B cell (primary cell): Measurements from ENCODE around the gene SLC39A12.

ENCODE experiments used
- EZH2 ChIP-seq: IDR thresholded peaks from 2 replicates; pipeline ENCODE4 v1.6.1; 2012; ENCODE audit warnings: borderline replicate concordance, low read depth, mild to moderate bottlenecking, moderate library complexity, low read length; ENCODE audit not compliant: insufficient read depth, poor library complexity, severe bottlenecking
- TF ChIP-seq, protein P1 (sequence below): fragments of 200-600 bp; IDR thresholded peaks from one replicate; pipeline ENCODE4 v1.8.0; 2022; ENCODE audit warnings: antibody characterized with exemption, mild to moderate bottlenecking

DNA sequence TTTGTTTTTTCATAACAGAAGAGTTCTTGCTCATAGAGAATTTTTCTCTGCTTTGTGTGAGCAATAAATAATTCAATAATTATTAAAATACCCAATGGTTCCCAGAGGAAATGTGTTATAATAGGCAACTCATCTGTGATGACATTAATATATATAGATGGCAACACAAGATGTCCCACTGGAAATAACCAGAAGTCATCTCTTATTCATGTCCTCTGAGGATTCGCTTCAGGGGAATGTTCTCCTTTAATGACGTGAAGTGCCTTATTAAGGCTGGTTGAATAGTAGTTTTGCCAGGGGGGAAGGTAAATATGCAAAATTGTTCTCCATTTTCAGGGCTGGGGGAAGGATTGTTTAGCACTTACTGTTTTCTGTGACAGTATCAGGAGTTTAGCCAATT, 3.1 kb downstream of the SLC39A12 start:
- TF ChIP-seq, protein P1, sequence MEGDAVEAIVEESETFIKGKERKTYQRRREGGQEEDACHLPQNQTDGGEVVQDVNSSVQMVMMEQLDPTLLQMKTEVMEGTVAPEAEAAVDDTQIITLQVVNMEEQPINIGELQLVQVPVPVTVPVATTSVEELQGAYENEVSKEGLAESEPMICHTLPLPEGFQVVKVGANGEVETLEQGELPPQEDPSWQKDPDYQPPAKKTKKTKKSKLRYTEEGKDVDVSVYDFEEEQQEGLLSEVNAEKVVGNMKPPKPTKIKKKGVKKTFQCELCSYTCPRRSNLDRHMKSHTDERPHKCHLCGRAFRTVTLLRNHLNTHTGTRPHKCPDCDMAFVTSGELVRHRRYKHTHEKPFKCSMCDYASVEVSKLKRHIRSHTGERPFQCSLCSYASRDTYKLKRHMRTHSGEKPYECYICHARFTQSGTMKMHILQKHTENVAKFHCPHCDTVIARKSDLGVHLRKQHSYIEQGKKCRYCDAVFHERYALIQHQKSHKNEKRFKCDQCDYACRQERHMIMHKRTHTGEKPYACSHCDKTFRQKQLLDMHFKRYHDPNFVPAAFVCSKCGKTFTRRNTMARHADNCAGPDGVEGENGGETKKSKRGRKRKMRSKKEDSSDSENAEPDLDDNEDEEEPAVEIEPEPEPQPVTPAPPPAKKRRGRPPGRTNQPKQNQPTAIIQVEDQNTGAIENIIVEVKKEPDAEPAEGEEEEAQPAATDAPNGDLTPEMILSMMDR, result no peak
- no peak for TF ChIP-seq EZH2
